ENCODE measurements around the gene VEPH1.

GRCh38 chr3:157323360-157323759 lies 179.9 kb downstream of the VEPH1 start:
- TF ChIP-seq POLR2A (IDR thresholded peaks at IDR 0.05; ENCODE audit: low read depth, low read length): no peak
- TF ChIP-seq TAF1 (IDR thresholded peaks at IDR 0.05; ENCODE audit: low read depth, low read length): no peak
- TF ChIP-seq POLR2AphosphoS5 (IDR thresholded peaks at IDR 0.05; ENCODE audit: low read depth, low read length): no peak
- no peak for TF ChIP-seq SPI1 (IDR thresholded peaks at IDR 0.05; ENCODE audit: low read depth, low read length)
- TF ChIP-seq PAX5 (IDR thresholded peaks at IDR 0.05; ENCODE audit: insufficient read depth, low read length, severe bottlenecking): no peak
